NCI-H446 (cell line): ENCODE data around the gene PROM1.

ENCODE experiments used
- DNase-seq, 2 experiments: peaks; one replicate each; lab custom pipeline; 2025; lab: John Stamatoyannopoulos, UW

The PROM1 gene

GRCh38 chr4:16109256-16109655, 25.4 kb upstream of the PROM1 start:
- no peak for DNase-seq

GRCh38 chr4:16106956-16107355, 23.1 kb upstream of the PROM1 start:
- no peak for DNase-seq

- DNase-seq: no peak
Measured at GRCh38 chr4:16104520-16104919, 20.7 kb upstream of the PROM1 start.

GRCh38 chr4:16102356-16102755, 18.5 kb upstream of the PROM1 start:
- no peak for DNase-seq

DNA sequence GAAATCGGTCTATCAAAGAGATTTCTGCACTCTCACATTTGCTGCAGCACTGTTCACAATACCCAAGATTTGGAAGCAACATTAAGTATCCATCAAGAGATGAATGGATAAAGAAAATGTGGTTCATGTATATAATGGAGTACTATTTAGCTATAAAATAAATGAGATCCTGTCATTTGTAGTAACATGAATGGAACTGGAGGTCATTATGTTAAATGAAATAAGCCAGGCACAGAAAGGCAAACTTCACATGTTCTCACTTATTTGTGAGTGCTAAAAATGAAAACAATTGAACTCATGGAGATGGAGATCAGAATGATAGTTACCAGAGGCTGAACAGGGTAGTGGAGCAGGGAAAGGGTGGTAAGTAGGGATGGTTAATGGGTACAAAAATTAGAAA, 17.0 kb upstream of the PROM1 start:
- DNase-seq: no peak

- no peak for DNase-seq
Measured at GRCh38 chr4:16092682-16093319, 9.0 kb upstream of the PROM1 start.

DNA sequence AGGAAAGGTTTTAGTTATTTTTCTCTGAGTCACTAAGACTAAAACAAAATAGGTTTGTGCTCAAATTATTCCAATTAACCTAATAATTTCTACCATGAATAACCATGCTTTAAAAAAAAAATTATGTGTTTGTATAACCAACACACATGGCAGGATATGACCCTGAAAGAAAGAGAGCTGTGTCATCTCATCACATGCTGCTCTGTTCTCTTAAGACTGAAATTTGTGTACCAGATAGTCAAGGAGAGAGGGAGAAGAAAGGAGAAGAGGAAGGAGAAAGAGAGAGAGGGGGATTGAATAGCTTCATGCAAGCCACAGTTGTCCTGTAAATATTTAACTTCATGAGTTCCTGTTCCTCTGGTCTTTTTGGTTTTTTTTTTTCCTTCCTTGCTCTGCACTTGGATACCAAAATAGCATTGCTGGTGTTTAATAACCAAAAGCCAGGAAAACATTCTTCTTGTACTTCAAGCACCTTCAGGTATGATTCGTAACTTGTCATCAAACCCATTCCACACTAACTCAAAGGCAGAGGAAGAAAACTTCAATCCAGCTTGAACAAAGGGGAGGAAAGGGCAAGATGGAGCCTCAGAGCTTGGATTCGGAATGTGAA, 6.4 kb upstream of the PROM1 start:
- DNase-seq: no peak

DNA sequence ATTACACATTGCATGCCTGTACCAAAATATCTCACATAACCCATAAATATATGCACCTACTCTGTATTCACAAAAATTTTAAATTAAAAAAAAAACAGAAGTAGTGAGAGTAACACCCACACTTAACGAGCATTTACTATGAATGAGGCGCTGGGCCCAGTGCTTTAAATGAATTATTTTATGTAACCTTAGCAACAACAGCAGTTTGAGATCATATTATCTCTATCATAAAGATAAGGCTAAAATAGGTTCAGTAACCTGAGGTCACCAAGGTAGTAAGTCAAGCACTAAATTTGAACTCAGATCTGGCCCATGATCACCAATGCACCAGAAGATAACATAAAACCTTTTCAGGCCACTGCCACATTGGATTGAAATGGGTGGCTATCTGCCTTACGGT, 5.3 kb upstream of the PROM1 start:
- DNase-seq: no peak

DNA sequence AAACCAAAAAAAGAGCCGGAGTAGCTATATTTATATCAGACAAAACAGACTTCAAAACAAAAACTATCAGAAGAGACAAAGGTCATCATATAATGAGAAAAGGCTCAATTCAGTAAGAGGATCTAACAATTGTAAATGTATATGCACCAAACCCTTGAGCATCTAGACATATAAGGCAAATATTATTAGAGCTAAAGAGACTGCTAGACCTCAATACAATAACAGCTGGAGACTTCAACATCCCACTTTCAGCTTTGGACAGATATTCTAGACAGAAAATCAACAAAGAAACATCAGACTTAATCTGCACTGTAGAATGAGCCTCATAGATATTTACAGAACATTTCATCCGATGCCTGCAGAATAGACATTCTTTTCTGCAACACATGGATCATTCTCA, 4.8 kb upstream of the PROM1 start:
- DNase-seq: no peak

GRCh38 chr4:16085822-16086221, 2.0 kb upstream of the PROM1 start:
- DNase-seq: no peak

- no peak for DNase-seq
Measured at GRCh38 chr4:16082426-16083240, 1.2 kb downstream of the PROM1 start.

DNA sequence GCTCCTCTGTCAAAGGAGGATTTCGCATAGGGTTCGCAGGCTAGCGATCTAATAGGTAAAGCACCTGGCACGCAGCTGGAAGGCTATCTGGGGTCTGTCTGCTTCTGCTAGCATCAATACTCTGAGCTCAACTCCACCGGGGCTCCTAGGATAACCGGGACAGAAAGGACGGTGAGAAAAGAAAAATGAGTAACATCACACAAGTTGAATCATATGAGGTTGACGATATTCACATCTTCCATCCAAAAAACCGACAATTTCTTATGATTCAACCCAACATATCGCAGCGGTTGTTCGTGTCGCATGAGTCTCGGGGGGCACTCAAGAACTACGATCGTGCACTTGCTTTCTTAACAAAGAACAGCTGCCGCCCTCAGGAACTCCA, 1.8 kb downstream of the PROM1 start:
- DNase-seq: no peak

DNA sequence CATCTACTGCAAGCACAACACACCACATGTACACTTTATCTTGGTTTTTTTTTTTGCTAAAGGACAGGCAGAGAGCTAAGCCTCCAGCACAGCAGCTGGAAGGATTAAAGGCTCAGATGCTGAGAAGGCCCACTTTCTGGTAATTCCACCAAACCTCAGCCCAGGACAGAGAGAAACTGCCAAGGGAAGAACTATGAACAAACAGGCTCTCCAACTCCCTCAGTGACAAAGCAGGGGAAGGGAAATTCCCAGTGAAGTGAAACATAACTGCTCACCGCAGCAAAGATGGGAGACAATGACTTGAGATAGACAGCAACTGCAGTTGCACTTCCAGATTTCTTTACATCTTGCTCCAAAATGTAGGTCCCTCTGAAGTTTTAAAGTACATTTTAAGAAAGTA, 4.8 kb downstream of the PROM1 start:
- DNase-seq: no peak

- DNase-seq: no peak
Measured at GRCh38 chr4:16078195-16078760, 5.5 kb downstream of the PROM1 start.

- no peak for DNase-seq
Measured at GRCh38 chr4:16077786-16078185, 6.0 kb downstream of the PROM1 start.

DNA sequence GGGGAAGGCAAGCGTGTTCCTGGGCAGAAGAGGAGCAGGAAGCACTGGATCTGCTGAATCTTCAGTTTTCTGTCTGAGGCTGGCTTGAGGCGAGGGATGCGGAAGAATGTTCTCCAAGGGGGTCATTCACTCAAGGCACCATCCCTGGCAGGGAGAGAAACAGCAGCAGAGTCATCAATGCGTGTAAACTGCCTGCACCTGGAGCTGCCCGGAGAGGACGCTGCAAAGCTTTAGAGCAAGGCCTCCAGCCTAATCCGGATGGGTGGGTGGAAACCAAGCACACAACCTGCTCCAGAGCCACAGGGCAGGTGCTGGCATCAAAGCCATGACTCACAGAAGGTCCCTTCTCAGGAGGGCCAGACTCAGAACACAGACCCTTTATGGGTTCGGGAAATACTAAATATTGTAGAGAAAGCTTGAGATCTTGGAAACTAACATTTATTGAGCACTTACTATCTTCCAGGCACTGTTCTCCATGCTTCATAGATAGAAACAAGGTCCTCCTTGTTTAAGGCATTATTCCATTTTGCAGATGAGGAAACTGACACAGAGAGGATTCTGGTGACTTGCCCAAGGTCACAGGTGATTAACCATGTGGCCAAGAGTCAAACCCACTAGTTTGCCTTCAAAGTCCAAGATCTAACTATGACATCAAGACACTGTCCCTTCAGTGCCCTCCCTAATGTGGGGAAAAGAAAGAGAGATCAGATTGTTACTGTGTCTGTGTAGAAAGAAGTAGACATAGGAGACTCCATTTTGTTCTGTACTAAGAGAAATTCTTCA, 7.7 kb downstream of the PROM1 start:
- no peak for DNase-seq

GRCh38 chr4:16075061-16075460, 8.8 kb downstream of the PROM1 start:
- no peak for DNase-seq

GRCh38 chr4:16072168-16072567, 11.7 kb downstream of the PROM1 start:
- DNase-seq: no peak

GRCh38 chr4:16070203-16070602, 13.6 kb downstream of the PROM1 start:
- no peak for DNase-seq

- DNase-seq: no peak
Measured at GRCh38 chr4:16067515-16067914, 16.3 kb downstream of the PROM1 start.

DNA sequence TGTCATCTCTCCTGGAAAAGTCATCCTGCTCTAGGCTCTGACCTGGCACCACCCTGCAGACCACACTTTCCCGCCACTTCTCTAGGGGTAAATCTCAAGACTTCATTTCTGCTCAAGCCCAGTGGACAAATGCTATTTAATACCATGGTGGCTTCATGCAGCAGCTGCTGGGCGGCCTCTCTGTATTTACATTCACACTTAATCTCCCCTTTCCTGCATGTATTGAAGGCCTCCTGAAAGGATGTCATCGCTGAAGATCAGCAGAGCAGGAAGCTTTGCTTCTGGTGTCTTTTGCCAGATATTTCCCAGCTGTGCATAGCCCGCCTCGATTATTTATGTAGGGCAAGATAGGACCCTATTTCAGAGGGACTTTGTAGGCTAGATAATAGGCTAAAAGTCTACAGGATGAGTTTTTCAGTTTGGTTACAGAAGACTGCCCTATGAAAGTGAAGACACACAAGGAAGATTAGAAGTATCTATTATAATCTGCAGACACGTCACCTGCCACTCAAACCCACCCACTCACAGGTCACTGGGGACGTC, 17.2 kb downstream of the PROM1 start:
- DNase-seq: no peak

- DNase-seq: no peak
Measured at GRCh38 chr4:16065066-16065465, 18.8 kb downstream of the PROM1 start.
